GM12873 (cell line): ENCODE data around the gene JDP2.

Experiments used
- CTCF ChIP-seq: IDR thresholded peaks from 2 replicates; pipeline ENCODE4 v1.5.1; 2012; ENCODE audit warnings: low read depth, mild to moderate bottlenecking, moderate library complexity, low read length, control low read depth; ENCODE audit not compliant: insufficient read depth; ENCODE audit errors: missing control alignments

The JDP2 gene

GRCh38 chr14:75458305-75458704, 30.5 kb downstream of the JDP2 start:
- no peak for TF ChIP-seq CTCF

GRCh38 chr14:75459099-75459741, 31.4 kb downstream of the JDP2 start:
- no peak for TF ChIP-seq CTCF

DNA sequence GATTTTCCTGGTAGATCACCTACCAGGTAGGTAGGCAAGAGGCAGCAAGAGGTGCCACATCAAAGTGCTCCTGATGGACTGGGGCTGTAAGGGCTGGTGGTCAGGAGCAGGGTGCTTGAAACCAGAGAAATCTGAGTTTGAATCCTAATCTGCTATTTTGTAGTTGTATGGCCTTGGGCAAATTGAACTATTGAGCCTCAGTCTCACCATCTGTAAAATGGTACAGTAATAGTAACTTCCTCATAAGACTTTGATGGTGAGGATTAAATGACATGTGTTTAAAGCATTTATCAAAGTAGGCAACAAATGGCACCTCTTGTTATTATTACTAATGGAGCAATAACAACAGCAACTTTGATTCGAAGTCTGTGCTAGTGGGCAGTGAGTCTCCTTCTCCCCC, 32.0 kb downstream of the JDP2 start:
- no peak for TF ChIP-seq CTCF

- no peak for TF ChIP-seq CTCF
Measured at GRCh38 chr14:75460394-75460793, 32.6 kb downstream of the JDP2 start.

DNA sequence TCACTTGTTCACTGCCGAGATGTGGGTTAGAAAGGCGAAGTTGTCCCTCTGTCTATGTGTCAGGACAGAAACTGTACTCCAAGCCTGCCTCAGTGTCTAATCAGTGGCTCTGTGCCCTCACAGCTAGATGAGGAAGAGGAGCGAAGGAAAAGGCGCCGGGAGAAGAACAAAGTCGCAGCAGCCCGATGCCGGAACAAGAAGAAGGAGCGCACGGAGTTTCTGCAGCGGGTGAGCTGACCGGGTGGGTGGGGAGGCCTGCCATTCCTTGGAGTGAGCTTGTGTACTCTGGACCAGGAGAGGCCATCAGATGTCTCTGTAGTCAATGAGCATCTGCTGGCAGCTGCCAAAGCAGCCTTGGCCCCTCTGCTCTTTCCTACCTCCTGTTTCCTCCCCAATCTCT, 33.5 kb downstream of the JDP2 start:
- no peak for TF ChIP-seq CTCF

- TF ChIP-seq CTCF, result no peak
Measured at GRCh38 chr14:75461755-75462349, 34.0 kb downstream of the JDP2 start.

- TF ChIP-seq CTCF, result no peak
Measured at GRCh38 chr14:75464626-75465025, 36.8 kb downstream of the JDP2 start.

DNA sequence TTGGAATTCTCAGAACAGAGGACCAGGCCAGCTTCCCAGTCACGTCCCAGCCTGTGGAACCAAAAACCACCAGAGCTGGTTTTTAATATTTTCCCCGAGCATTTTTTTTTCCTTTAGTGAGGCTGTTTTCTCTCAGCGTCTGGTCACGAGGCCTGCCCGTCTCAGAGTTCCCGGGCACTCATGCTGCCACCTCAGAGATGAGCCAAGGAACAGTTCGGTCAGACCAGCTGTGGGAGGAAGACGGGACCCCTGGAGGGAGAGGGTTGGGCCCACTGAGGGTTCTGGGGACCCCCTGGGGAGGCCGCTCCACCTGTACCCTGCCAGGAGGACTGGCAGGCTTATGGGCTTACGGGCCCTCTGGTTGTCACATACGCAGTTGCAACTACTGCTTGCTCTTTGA, 39.9 kb downstream of the JDP2 start:
- no peak for TF ChIP-seq CTCF
